ENCODE measurements around the gene ACAP3. TPM values are rescaled to one million over a fixed set of nuclear protein-coding genes. Genes with fewer than 3 reads are reported as not detected.

The ACAP3 gene
- total RNA-seq, 3 donors from 2014 or later, result 19.7 to 33.4 (median 26.9) TPM

- H3K4me3 ChIP-seq, result no peak overlapping the region
- no peaks in the 10 kb centered on the region for H3K27me3 ChIP-seq
- no peaks in the 10 kb centered on the region for H3K9me3 ChIP-seq
- H3K27ac ChIP-seq, result no peak overlapping the region
- H3K4me1 ChIP-seq, result no peaks in the 10 kb centered on the region
- DNase-seq (ENCODE audit: low spot score in 2 of 2), result no peak
- intact Hi-C loops (cut with DNase I; ENCODE audit: low total_unique reads), result no loop called here
- TF ChIP-seq, protein P1, sequence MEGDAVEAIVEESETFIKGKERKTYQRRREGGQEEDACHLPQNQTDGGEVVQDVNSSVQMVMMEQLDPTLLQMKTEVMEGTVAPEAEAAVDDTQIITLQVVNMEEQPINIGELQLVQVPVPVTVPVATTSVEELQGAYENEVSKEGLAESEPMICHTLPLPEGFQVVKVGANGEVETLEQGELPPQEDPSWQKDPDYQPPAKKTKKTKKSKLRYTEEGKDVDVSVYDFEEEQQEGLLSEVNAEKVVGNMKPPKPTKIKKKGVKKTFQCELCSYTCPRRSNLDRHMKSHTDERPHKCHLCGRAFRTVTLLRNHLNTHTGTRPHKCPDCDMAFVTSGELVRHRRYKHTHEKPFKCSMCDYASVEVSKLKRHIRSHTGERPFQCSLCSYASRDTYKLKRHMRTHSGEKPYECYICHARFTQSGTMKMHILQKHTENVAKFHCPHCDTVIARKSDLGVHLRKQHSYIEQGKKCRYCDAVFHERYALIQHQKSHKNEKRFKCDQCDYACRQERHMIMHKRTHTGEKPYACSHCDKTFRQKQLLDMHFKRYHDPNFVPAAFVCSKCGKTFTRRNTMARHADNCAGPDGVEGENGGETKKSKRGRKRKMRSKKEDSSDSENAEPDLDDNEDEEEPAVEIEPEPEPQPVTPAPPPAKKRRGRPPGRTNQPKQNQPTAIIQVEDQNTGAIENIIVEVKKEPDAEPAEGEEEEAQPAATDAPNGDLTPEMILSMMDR (IDR thresholded peaks at IDR 0.05), result no peak
- TF ChIP-seq POLR2AphosphoS5 (IDR thresholded peaks at IDR 0.05), result no peak
- no peak for TF ChIP-seq POLR2A (IDR thresholded peaks at IDR 0.05)
- peaks cover 8% of the 10 kb centered on the region for H3K36me3 ChIP-seq
These were observed 45.0 kb downstream of the ACAP3 start for GRCh38 chr1:1262758-1263157.

- Histone ChIP-seq H3K9me3 (no peaks in the 10 kb centered on the region), H3K4me3 (no peak overlapping the region), H3K27ac (no peak overlapping the region), H3K36me3 (peaks cover 8% of the 10 kb centered on the region), H3K4me1 (no peaks in the 10 kb centered on the region), H3K27me3 (no peaks in the 10 kb centered on the region)
- intact Hi-C loops (cut with DNase I; ENCODE audit: low total_unique reads), result no loop called here
- no peak for DNase-seq (ENCODE audit: low spot score in 2 of 2)
- TF ChIP-seq, protein P1 (IDR thresholded peaks at IDR 0.05), result no peak
- TF ChIP-seq POLR2A (IDR thresholded peaks at IDR 0.05) (no peak), POLR2AphosphoS5 (IDR thresholded peaks at IDR 0.05) (no peak)
These were observed 45.7 kb downstream of the ACAP3 start for GRCh38 chr1:1262071-1262470.

DNA sequence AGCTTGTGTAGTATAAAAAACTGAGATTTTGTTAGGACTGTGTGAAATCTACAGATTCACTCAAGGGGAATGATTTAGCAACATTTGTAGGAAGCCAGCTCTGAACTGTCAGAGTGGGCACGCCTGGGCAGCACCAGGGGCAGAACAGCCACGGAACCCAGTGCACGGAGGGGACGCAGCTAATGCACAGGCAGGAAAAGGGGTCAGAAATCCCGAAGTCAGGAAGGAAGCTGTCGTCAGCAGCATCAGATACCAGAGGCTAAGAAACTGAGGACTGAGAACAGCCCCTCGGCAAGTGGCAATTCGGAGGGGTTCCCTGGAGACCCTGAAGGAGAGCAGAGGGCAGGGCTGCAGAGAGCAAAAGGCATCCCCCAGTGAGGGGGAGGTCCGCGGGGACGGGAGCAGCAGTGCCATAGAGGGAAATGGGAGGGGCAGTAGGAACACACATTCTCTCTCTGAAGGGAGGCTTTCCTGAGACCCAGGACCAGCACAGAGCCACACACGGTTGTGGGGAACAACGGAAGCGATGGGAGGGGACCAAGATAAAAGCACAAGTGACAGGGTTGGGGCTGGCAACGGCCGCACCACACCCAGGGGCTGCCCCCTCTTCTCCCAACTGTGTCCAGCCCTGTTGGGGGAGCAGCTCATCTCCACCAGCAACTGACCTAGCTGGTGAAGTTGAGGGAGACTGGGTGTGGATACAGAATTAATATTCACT is 46.7 kb downstream of the ACAP3 start:
- Histone ChIP-seq H3K27ac (no peak overlapping the region), H3K27me3 (no peaks in the 10 kb centered on the region), H3K4me3 (no peak overlapping the region), H3K9me3 (no peaks in the 10 kb centered on the region), H3K4me1 (no peaks in the 10 kb centered on the region), H3K36me3 (peaks cover 8% of the 10 kb centered on the region)
- intact Hi-C loops (cut with DNase I; ENCODE audit: low total_unique reads), result no loop called here
- TF ChIP-seq POLR2AphosphoS5 (IDR thresholded peaks at IDR 0.05) (no peak), POLR2A (IDR thresholded peaks at IDR 0.05) (no peak)
- TF ChIP-seq, protein P1 (IDR thresholded peaks at IDR 0.05), result no peak
- no peak for DNase-seq (ENCODE audit: low spot score in 2 of 2)

GRCh38 chr1:1259951-1260600 is 47.7 kb downstream of the ACAP3 start:
- Histone ChIP-seq H3K27ac (no peak overlapping the region), H3K27me3 (no peaks in the 10 kb centered on the region), H3K9me3 (no peaks in the 10 kb centered on the region), H3K36me3 (peaks cover 15% of the 10 kb centered on the region), H3K4me3 (no peak overlapping the region), H3K4me1 (no peaks in the 10 kb centered on the region)
- TF ChIP-seq, protein P1 (IDR thresholded peaks at IDR 0.05), result no peak
- TF ChIP-seq POLR2AphosphoS5 (IDR thresholded peaks at IDR 0.05), result no peak
- TF ChIP-seq POLR2A (IDR thresholded peaks at IDR 0.05), result no peak
- no peak for DNase-seq (ENCODE audit: low spot score in 2 of 2)
- intact Hi-C loops (cut with DNase I; ENCODE audit: low total_unique reads), result loop anchor here (5.0 kb wide), 1 partner anchor 182 kb away; no protein-coding TSS in a partner anchor

DNA sequence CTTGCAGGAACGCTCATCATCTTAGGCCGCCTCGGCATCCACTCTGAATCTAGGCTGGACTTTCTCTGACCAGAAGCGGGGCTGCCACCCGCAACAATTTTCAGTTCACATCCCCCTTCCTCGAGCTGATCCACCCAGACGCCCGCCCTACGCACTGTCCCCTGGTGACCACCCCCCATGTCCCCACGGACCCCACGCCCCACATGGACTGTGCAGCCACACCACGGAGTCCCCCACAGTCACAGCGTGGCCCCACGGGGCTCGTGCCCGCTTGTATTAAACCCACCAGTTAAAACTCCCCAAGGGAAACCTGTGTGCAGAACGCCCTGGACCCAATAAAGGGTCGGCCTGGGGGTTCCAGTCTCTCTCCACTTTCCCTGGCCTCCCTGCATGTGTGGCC is 48.2 kb downstream of the ACAP3 start:
- no peaks in the 10 kb centered on the region for H3K27me3 ChIP-seq
- no peak overlapping the region for H3K4me3 ChIP-seq
- H3K27ac ChIP-seq, result no peak overlapping the region
- DNase-seq (ENCODE audit: low spot score in 2 of 2), result no peak
- intact Hi-C loops (cut with DNase I; ENCODE audit: low total_unique reads), result loop anchor here (5.0 kb wide), 1 partner anchor 183 kb away; no protein-coding TSS in a partner anchor
- H3K4me1 ChIP-seq, result no peaks in the 10 kb centered on the region
- TF ChIP-seq POLR2A (IDR thresholded peaks at IDR 0.05), result no peak
- TF ChIP-seq, protein P1 (IDR thresholded peaks at IDR 0.05), result no peak
- no peak for TF ChIP-seq POLR2AphosphoS5 (IDR thresholded peaks at IDR 0.05)
- H3K36me3 ChIP-seq, result peaks cover 18% of the 10 kb centered on the region
- H3K9me3 ChIP-seq, result no peaks in the 10 kb centered on the region

Data from breast epithelium (tissue), 4 donors.